ENCODE measurements around the gene DRD1. TPM values are rescaled to one million over a fixed set of nuclear protein-coding genes. Genes with fewer than 3 reads are reported as not detected.

DRD1 gene
- total and polyA plus RNA-seq, 2 experiments from 2014 or later = 0.25 to 1.2 TPM

DNA sequence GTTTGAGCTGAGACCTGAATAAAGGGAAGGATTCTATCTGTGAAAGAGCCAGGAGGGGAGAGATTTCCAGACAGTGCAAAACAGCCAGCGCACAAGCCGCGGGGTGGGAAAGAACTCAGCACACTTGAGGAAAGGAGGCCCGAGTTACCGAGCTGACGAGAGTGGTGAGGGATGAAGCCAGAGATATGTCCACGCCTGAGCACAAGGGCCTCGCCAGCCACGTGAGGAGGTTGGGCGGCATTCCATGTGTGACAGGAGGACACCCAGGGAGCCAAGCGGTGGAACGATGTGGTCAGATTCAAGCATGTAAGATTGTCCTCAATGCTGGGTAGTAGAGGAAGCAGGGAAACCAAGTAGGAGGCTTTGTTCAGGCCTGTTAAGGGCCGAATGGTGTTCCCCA lies 17.4 kb upstream of the DRD1 start:
- TF ChIP-seq EZH2 (IDR thresholded peaks at IDR 0.05; ENCODE audit: borderline replicate concordance) = no peak
- no peak for TF ChIP-seq EZH2phosphoT487 (IDR thresholded peaks at IDR 0.05; ENCODE audit: low read depth, severe bottlenecking, unreplicated experiment)
- TF ChIP-seq, protein P1, sequence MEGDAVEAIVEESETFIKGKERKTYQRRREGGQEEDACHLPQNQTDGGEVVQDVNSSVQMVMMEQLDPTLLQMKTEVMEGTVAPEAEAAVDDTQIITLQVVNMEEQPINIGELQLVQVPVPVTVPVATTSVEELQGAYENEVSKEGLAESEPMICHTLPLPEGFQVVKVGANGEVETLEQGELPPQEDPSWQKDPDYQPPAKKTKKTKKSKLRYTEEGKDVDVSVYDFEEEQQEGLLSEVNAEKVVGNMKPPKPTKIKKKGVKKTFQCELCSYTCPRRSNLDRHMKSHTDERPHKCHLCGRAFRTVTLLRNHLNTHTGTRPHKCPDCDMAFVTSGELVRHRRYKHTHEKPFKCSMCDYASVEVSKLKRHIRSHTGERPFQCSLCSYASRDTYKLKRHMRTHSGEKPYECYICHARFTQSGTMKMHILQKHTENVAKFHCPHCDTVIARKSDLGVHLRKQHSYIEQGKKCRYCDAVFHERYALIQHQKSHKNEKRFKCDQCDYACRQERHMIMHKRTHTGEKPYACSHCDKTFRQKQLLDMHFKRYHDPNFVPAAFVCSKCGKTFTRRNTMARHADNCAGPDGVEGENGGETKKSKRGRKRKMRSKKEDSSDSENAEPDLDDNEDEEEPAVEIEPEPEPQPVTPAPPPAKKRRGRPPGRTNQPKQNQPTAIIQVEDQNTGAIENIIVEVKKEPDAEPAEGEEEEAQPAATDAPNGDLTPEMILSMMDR (IDR thresholded peaks at IDR 0.05; ENCODE audit: poor library complexity) = no peak
- WGBS (ENCODE audit: low lambda C conversion rate, missing lambda C conversion rate) = 95% methylated on average over 13 of the region's 13 CpGs

DNA sequence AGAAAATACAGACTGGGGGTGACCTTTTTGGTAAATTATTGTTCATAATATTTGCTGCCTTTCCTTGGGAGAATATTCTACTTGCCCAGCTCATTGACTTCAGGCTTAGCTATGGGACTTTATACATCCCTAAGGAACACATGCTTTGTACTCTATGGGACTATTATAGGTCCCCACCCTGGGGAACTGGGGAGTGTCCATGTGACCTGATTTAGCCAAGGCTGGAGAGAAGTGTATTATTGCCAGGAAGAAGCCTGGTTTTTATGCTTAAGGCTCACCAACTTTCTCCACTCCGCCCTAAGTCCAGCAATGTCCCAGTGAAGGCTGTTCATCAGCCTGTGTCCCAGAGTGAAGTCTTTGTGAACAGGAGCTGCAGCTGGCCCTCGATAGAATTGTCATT lies 16.6 kb upstream of the DRD1 start:
- WGBS (ENCODE audit: low lambda C conversion rate, missing lambda C conversion rate) = 85% methylated on average over 2 of the region's 2 CpGs
- H3K4me2 ChIP-seq = no peak overlapping the region
- no peak overlapping the region for H2AFZ ChIP-seq
- H3K9me2 ChIP-seq (replicated peaks; ENCODE audit: insufficient read depth) = no peaks in the 10 kb centered on the region
- H3K27ac ChIP-seq = no peak overlapping the region
- no peaks in the 10 kb centered on the region for H3K79me2 ChIP-seq
- H3K9me3 ChIP-seq (ENCODE audit: low read depth) = no peaks in the 10 kb centered on the region
- H3K36me3 ChIP-seq (replicated peaks; ENCODE audit: insufficient read depth, low read depth) = no peaks in the 10 kb centered on the region
- no peak for DNase-seq (ENCODE audit: low spot score)
- TF ChIP-seq EZH2 (IDR thresholded peaks at IDR 0.05; ENCODE audit: borderline replicate concordance) (no peak), EZH2phosphoT487 (IDR thresholded peaks at IDR 0.05; ENCODE audit: low read depth, severe bottlenecking, unreplicated experiment) (no peak)
- TF ChIP-seq, protein P1 (IDR thresholded peaks at IDR 0.05; ENCODE audit: poor library complexity) = no peak
- no peaks in the 10 kb centered on the region for H3K27me3 ChIP-seq
- no peaks in the 10 kb centered on the region for H4K20me1 ChIP-seq (ENCODE audit: insufficient read depth, poor library complexity, severe bottlenecking)
- H3K4me3 ChIP-seq = no peak overlapping the region
- no peaks in the 10 kb centered on the region for H3K4me1 ChIP-seq (ENCODE audit: insufficient read depth)

More for the DNA sequence above, 17.4 kb upstream of the DRD1 start:
- Histone ChIP-seq H3K27ac (no peak overlapping the region), H3K4me3 (no peak overlapping the region), H4K20me1 (ENCODE audit: insufficient read depth, poor library complexity, severe bottlenecking) (no peaks in the 10 kb centered on the region), H3K79me2 (no peaks in the 10 kb centered on the region), H2AFZ (no peak overlapping the region), H3K9me3 (ENCODE audit: low read depth) (no peaks in the 10 kb centered on the region), H3K9me2 (replicated peaks; ENCODE audit: insufficient read depth) (no peaks in the 10 kb centered on the region), H3K36me3 (replicated peaks; ENCODE audit: insufficient read depth, low read depth) (no peaks in the 10 kb centered on the region), H3K4me1 (ENCODE audit: insufficient read depth) (no peaks in the 10 kb centered on the region), H3K4me2 (no peak overlapping the region), H3K27me3 (no peaks in the 10 kb centered on the region)
- no peak for DNase-seq (ENCODE audit: low spot score)

DNA sequence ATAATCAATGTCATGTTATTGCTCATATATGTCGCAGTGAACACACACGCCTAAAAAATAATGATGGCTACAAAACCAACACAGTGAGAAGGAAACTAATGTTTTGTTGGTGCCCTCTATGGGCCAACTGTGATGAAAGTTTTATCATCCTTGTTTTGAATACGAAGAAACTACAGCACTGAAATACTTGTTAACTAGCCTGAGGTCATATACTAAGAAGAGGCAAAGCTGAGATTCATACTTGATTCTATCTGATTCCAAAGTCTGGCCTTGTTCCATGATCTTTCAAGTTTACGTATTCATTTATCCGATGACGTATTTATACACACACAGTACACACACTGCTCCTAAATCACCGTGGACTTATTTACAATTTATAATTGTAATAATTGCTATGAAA lies 16.1 kb upstream of the DRD1 start:
- H3K9me3 ChIP-seq (ENCODE audit: low read depth) = no peaks in the 10 kb centered on the region
- no peaks in the 10 kb centered on the region for H3K9me2 ChIP-seq (replicated peaks; ENCODE audit: insufficient read depth)
- DNase-seq (ENCODE audit: low spot score) = peak; percentile 45
- TF ChIP-seq, protein P1 (IDR thresholded peaks at IDR 0.05; ENCODE audit: poor library complexity) = peak; percentile 65
- TF ChIP-seq EZH2 (IDR thresholded peaks at IDR 0.05; ENCODE audit: borderline replicate concordance) (no peak), EZH2phosphoT487 (IDR thresholded peaks at IDR 0.05; ENCODE audit: low read depth, severe bottlenecking, unreplicated experiment) (no peak)
- H3K4me2 ChIP-seq = no peak overlapping the region
- H3K36me3 ChIP-seq (replicated peaks; ENCODE audit: insufficient read depth, low read depth) = no peaks in the 10 kb centered on the region
- H2AFZ ChIP-seq = no peak overlapping the region
- H3K4me3 ChIP-seq = no peak overlapping the region
- H3K79me2 ChIP-seq = no peaks in the 10 kb centered on the region
- WGBS (ENCODE audit: low lambda C conversion rate, missing lambda C conversion rate) = 59% methylated on average over 7 of the region's 7 CpGs
- no peak overlapping the region for H3K27ac ChIP-seq
- H4K20me1 ChIP-seq (ENCODE audit: insufficient read depth, poor library complexity, severe bottlenecking) = no peaks in the 10 kb centered on the region
- H3K27me3 ChIP-seq = no peaks in the 10 kb centered on the region
- no peaks in the 10 kb centered on the region for H3K4me1 ChIP-seq (ENCODE audit: insufficient read depth)

DNA sequence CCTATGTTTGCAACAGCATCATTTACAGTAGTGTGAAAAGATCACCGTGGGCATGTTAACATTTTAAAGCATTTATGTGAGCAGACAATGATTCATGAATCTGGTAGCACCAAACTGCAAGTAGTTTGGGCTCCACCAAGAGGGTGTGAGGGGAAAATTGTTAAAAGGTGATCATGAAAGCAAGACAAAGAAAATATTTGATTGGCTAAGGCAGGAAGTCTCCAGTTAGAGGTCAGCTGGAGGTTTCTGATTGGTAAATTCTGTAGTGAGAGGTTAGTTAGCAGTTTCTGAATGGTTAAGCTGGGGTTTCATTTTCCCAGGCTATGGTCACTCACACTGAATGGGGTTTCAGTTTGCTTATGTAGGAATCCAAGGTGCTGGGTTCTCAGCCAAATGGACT lies 13.5 kb upstream of the DRD1 start:
- Histone ChIP-seq H3K36me3 (replicated peaks; ENCODE audit: insufficient read depth, low read depth) (no peaks in the 10 kb centered on the region), H4K20me1 (ENCODE audit: insufficient read depth, poor library complexity, severe bottlenecking) (no peaks in the 10 kb centered on the region), H3K27ac (no peak overlapping the region), H3K79me2 (no peaks in the 10 kb centered on the region), H3K4me3 (no peak overlapping the region), H2AFZ (no peak overlapping the region), H3K27me3 (peaks cover 11% of the 10 kb centered on the region), H3K9me2 (replicated peaks; ENCODE audit: insufficient read depth) (no peaks in the 10 kb centered on the region), H3K4me2 (no peak overlapping the region), H3K4me1 (ENCODE audit: insufficient read depth) (no peaks in the 10 kb centered on the region), H3K9me3 (ENCODE audit: low read depth) (no peaks in the 10 kb centered on the region)
- no peak for DNase-seq (ENCODE audit: low spot score)
- 71% methylated on average over 1 of the region's 1 CpG for WGBS (ENCODE audit: low lambda C conversion rate, missing lambda C conversion rate)
- TF ChIP-seq EZH2phosphoT487 (IDR thresholded peaks at IDR 0.05; ENCODE audit: low read depth, severe bottlenecking, unreplicated experiment) = no peak
- TF ChIP-seq, protein P1 (IDR thresholded peaks at IDR 0.05; ENCODE audit: poor library complexity) = no peak
- TF ChIP-seq EZH2 (IDR thresholded peaks at IDR 0.05; ENCODE audit: borderline replicate concordance) = no peak
